Rectal smooth muscle tissue (tissue), 1 donor: ENCODE results near the gene SLC12A6.
"Not testable (repeated sequence)": the region's sequence is repeated elsewhere in the genome, so short reads cannot be mapped to it uniquely, and the experiment has no call there.

Experiments used
- H3K27ac ChIP-seq: one replicate; pipeline ENCODE4 v1.7.0; 2013; ENCODE audit warnings: low read depth, low read length, inconsistent platforms
- H3K27me3 ChIP-seq: one replicate; pipeline ENCODE4 v1.7.0; 2013; ENCODE audit warnings: low read length; ENCODE audit not compliant: control insufficient read depth, insufficient read depth
- H3K36me3 ChIP-seq: one replicate; pipeline ENCODE4 v1.7.0; 2013; ENCODE audit warnings: low read length; ENCODE audit not compliant: control insufficient read depth, insufficient read depth
- H3K4me1 ChIP-seq: one replicate; pipeline ENCODE4 v1.7.0; 2013; ENCODE audit warnings: low read length; ENCODE audit not compliant: control insufficient read depth, insufficient read depth
- H3K4me3 ChIP-seq: one replicate; pipeline ENCODE4 v1.7.0; 2013; ENCODE audit warnings: low read length
- H3K9ac ChIP-seq: one replicate; pipeline ENCODE4 v1.7.0; 2013; ENCODE audit warnings: low read length

Gene SLC12A6

DNA sequence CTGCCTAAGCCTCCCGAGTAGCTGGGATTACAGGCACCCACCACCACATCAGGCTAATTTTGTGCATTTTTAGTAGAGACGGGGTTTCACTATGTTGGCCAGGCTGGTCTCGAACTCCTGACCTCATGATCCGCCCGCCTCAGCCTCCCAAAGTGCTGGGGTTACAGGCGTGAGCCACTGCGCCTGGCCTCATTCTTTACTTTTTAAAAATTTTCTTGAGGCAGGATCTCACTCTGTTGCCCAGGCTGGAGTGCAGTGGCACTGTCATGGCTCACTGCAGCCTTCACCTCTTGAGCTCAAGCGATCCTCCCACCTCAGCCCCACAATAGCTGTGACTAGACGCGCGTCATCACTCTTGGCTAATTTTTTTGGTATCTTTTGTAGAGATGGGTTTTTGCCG is 15.4 kb upstream of the SLC12A6 start:
- H3K9ac ChIP-seq, H3K27me3 ChIP-seq, H3K27ac ChIP-seq, H3K4me1 ChIP-seq, H3K4me3 ChIP-seq: not testable (repeated sequence)
- peaks cover 12% of the 10 kb centered on the region for H3K36me3 ChIP-seq

DNA sequence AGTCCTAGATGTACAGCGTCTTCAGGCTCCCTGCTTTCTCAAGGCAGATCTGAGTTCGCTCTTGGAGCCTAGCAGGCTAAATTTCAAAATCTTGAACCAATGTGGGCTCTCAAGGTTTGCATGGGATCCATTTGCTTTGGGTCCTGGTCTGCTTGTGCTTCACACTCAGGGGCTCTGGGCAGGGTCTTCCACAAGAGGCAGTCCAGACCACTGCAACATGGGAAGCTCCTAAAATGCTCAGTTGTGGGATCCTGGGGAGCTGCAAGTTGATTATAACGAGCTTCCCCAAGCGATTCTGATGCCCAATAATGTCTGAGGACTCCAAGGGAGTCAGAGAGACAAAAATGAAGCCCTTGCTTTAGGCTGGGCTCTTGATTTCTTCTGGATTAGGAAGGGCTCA is 12.2 kb upstream of the SLC12A6 start:
- Histone ChIP-seq H3K9ac (no peak overlapping the region), H3K4me3 (no peak overlapping the region), H3K27ac (no peak overlapping the region), H3K27me3 (no peaks in the 10 kb centered on the region), H3K36me3 (no peaks in the 10 kb centered on the region), H3K4me1 (no peaks in the 10 kb centered on the region)

DNA sequence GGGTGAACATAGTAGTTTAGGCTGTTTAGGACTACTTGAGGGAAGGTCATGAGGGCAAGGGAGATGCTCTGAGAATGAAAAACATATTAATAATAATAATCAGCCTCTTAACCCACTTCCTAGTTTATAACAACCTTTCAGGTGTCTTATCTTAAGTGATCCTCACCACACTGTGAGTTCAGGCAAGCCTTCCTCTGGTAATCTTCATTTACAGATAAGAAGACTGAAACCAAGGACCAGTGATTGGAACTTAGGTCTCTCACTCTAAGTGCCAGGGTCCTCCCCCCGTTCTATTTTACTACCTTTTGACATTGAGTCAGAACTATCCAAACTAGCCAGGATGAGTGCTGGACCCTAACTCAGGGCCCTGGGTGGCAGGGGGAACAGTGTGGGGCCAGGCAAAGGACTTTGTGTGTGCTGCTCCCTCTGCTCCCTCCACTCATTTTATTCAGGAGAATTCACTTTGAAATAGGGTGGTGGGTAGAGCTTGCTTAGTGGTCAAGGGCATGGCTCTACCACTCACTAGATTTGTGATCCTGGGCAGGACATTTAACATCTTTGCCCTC is 11.2 kb upstream of the SLC12A6 start:
- Histone ChIP-seq H3K36me3 (no peaks in the 10 kb centered on the region), H3K4me3 (no peak overlapping the region), H3K4me1 (no peaks in the 10 kb centered on the region), H3K9ac (no peak overlapping the region), H3K27me3 (no peaks in the 10 kb centered on the region), H3K27ac (no peak overlapping the region)

DNA sequence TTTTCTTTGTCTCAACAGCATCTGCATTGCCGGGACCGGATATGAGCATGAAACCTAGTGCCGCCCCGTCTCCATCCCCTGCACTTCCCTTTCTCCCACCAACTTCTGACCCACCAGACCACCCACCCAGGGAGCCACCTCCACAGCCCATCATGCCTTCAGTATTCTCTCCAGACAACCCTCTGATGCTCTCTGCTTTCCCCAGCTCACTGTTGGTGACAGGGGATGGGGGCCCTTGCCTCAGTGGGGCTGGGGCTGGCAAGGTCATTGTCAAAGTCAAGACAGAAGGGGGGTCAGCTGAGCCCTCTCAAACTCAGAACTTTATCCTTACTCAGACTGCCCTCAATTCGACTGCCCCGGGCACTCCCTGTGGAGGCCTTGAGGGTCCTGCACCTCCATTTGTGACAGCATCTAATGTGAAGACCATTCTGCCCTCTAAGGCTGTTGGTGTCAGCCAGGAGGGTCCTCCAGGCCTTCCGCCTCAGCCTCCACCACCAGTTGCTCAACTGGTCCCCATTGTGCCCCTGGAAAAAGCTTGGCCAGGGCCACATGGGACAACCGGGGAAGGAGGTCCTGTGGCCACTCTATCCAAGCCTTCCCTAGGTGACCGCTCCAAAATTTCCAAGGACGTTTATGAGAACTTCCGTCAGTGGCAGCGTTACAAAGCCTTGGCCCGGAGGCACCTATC is 10.5 kb upstream of the SLC12A6 start:
- Histone ChIP-seq H3K27ac (no peak overlapping the region), H3K4me3 (no peak overlapping the region), H3K9ac (no peak overlapping the region), H3K36me3 (no peaks in the 10 kb centered on the region), H3K27me3 (no peaks in the 10 kb centered on the region), H3K4me1 (no peaks in the 10 kb centered on the region)

DNA sequence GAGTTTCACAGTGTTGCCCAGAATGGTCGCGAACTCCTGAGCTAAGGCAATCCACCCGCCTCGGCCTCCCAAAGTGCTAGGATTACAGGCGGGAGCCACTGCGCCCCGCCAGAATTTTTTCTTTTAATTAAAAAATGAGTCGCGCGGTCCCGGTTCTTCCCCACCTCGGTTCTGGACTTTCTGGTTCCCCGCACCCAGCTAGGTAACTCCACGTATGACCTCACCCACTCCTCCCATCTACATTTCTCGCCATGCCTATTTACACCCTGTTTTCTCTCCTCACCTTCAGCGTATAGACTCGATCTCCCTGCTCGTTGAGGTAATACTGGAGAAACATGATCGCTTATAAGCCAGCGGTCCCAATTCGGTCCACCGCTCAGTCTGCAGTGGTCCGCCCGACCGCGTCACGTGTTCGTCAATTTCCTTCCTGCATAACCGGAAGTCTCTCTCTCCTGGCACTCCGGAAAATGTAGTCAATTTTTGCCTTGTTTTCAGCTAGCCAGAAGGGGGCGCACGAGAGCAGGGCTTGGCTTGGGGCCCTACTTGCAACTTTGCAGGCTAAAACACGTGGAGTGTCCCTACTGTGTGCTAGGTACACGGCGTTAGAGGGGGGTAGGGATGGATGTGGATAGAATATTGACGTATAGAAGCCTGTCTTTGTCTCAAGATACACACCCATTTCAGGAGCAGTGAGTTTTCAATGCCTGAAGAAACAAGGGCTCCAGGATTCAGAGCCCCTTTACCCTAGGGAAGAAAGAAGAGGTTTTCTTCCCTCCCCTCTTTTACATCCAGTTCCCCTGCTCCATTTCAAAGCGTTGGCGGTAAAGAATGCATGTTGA is 5.4 kb upstream of the SLC12A6 start, which contains the start of the genes NOP10 and NUTM1:
NOP10 (minus strand) TSS at position 400 of the 839 bp plus-strand sequence; CDS start at position 337, 63 bp downstream.
NUTM1 (plus strand) TSS at position 579 of the 839 bp plus-strand sequence. CDS start 382 bp downstream, outside the sequence.
- H3K27ac ChIP-seq, result peak within 1 kb of the TSS; percentile 78
- H3K4me3 ChIP-seq, result peak within 1 kb of the TSS; percentile 83
- H3K36me3 ChIP-seq, result no peaks in the 10 kb centered on the region
- peak within 1 kb of the TSS; percentile 72 for H3K9ac ChIP-seq
- H3K4me1 ChIP-seq, result peaks cover 3% of the 10 kb centered on the region
- no peaks in the 10 kb centered on the region for H3K27me3 ChIP-seq

DNA sequence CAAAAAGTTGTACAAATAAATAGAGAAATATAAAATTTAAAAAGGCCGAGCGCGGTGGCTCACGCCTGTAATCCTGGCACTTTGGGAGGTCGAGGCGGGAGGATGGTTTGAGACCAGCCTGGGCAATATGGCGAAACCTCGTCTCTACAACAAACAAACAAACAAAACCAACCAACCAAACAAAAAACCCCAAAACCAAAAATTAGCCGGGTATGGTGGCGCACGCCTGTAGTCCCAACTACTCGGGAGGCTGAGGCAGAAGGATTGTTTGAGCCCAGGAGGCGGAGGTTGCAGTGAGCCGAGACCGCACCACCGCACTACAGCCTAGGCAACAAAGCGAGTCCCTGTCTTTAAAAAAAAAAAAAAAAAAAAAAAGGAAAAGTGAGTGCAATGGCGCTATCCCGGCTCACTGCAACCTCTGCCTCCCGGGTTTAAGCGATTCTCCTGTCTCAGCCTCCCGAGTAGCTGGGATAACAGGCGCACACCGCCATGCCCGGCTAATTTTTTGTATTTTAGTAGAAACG is 4.7 kb upstream of the SLC12A6 start:
- peak overlapping the region; percentile 72 for H3K9ac ChIP-seq
- H3K4me3 ChIP-seq, result peak overlapping the region; percentile 83
- not testable (repeated sequence) for H3K4me1 ChIP-seq, H3K36me3 ChIP-seq, H3K27me3 ChIP-seq
- H3K27ac ChIP-seq, result peak overlapping the region; percentile 78

DNA sequence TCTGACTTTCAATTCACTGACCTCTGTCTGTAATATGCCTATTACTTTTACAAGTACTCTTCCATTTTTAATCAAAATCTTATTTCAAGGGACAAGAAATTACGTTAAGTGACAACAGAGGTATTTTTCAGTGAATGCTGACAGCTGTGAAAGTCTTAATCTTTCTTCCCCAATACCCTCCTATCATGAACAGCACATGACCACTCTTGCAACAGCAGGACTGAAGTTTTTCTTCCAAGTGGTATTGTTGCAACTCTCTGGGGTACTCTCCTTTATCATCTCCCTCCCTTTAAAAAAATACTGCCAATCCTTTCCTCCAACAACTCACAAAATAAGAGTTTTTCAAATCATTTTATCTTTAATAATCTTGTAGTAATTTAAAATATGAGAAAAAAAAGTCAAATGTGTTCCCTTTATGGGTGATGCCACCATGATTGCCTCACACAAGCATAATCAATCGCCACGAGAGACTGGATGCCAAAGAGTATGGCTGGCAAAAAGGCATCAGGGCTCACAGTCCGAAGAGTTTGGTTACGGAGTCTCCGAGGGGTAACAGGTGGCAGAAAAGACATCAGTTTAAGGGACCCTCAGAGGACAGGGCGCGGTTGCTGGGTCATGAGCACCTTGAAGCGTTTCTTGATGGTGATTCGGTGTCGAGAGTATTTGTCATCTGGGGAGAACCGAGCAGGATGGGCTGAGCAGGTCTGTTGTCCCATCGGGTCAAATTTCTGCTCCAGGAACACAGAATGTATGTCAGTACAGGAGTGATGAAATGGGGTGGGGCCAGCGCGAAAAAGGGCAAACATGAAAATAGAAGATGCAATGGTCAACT is 4.0 kb upstream of the SLC12A6 start:
- H3K27me3 ChIP-seq, result no peaks in the 10 kb centered on the region
- no peak overlapping the region for H3K27ac ChIP-seq
- peaks cover 3% of the 10 kb centered on the region for H3K4me1 ChIP-seq
- H3K9ac ChIP-seq, result no peak overlapping the region
- H3K4me3 ChIP-seq, result peak overlapping the region; percentile 83
- H3K36me3 ChIP-seq, result no peaks in the 10 kb centered on the region

DNA sequence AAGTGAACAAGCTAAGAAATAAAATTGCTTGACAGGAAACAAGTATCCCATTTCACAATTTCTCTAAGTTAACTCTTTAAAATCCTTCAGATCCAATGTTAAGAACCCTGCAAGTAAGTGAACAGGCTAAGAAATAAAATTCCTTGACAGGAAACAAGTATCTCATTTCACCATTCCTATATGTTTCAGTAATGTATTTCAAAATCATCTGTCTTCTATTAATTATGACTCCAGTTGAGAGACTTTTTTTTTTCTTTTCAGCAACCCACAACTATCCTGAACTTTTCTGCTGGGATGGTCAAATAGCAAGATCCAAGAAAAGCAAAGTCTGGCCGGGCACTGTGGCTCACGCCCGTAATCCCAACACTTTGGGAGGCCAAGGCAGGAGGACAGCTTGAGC is 2.4 kb upstream of the SLC12A6 start:
- Histone ChIP-seq H3K36me3 (no peaks in the 10 kb centered on the region), H3K9ac (no peak overlapping the region), H3K27me3 (no peaks in the 10 kb centered on the region), H3K4me3 (no peak overlapping the region), H3K27ac (no peak overlapping the region), H3K4me1 (peaks cover 3% of the 10 kb centered on the region)

DNA sequence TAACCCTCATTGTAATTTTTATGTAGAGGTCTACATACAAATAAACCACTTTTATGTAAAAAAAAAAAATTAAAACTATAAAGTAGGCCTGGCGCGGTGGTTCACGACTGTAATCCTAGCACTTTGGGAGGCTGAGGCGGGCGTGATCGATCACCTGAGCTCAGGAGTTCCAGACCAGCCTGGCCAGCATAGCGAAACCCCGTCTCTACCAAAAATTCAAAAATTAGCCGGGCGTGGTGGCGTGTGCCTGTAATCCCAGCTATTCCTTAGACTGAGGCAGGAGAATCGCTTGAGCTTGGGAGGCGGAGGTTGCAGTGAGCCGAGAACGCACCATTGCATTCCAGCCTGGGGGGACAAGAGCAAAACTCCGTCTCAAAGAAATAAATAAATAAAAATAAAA is 766 bp upstream of the SLC12A6 start:
- peak overlapping the region; percentile 75 for H3K4me3 ChIP-seq
- no peak overlapping the region for H3K9ac ChIP-seq
- H3K27ac ChIP-seq, result no peak overlapping the region
- no peaks in the 10 kb centered on the region for H3K27me3 ChIP-seq
- H3K4me1 ChIP-seq, result peaks cover 3% of the 10 kb centered on the region
- no peaks in the 10 kb centered on the region for H3K36me3 ChIP-seq

DNA sequence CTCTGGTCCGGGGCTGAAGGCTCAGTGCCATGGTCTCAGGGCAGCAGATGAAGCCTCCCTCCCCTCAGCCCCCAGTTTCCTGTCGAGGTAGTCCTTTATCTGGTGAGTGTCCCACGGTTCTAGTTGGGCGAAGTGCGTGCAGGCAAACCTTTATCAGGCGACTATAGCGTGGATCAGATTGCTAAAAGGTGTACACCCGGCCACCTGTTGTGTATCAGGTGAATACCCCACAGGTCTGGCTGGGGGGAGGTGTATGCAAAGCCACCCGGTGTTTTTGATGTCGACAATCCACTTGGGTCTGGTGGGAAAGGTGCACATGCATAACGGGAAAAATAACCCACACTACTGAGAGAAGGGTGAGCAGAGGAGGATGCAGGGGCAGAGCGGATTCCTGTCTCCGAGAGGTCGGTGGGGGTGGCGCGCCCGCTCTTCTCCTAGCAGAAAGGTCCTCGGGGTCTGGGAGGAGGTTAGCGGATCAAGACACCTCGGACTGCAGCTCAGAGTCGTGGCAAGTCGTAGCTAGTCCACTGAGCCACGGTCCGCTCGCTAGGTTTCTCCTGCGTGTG is 507 bp downstream of the SLC12A6 start:
- Histone ChIP-seq H3K4me1 (peaks cover 3% of the 10 kb centered on the region), H3K27ac (peak overlapping the region; percentile 85), H3K9ac (peak overlapping the region; percentile 51), H3K36me3 (no peaks in the 10 kb centered on the region), H3K27me3 (no peaks in the 10 kb centered on the region), H3K4me3 (peak overlapping the region; percentile 75)

DNA sequence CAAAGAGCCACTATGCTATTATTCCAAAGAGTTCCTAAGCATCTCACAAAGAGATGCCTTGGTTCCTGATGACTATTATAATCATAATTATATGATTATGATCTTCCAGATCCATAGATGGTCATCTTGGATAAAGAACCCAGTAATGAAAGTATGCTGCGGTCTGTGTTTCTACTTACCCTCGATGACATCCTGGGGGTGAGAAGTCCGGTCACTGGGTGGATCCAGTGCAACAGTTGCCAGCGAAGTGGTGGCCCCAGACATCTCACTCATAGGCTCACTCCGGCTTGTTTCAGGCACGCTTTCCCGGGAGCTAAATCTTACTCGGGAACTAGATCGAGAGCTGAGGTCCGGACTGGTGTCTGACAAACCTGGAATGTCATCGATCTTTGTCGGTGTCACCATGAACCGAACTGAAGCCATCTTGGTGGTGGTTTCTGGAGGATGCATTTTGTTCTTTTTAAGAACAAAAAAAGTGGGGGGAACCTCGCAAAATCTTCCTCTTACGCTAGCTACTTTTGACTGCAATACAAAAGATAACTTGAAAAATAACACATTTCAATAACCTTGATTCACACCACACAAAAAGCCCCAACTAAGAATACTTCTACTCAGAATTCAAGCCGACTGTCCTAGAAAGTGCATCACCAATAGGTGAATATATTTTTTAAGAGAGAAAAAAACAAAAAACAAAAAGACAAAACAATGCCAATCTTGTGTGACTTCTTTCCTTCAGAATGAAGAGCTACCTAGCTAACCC is 1.2 kb downstream of the SLC12A6 start:
- H3K27ac ChIP-seq, result no peak overlapping the region
- H3K4me1 ChIP-seq, result peaks cover 3% of the 10 kb centered on the region
- no peak overlapping the region for H3K9ac ChIP-seq
- H3K36me3 ChIP-seq, result no peaks in the 10 kb centered on the region
- peak overlapping the region; percentile 75 for H3K4me3 ChIP-seq
- no peaks in the 10 kb centered on the region for H3K27me3 ChIP-seq
